Measurements from ENCODE around the gene ZBTB20.

GRCh38 chr3:114432310-114432709 lies 714.8 kb downstream of the ZBTB20 start:
- no peak for TF ChIP-seq CTCF (conservative IDR thresholded peaks at IDR 0.05; ENCODE audit: low read depth, low read length)
- no peak for TF ChIP-seq EZH2phosphoT487 (IDR thresholded peaks at IDR 0.05; ENCODE audit: borderline replicate concordance, low read length)
- TF ChIP-seq EZH2 (IDR thresholded peaks at IDR 0.05; ENCODE audit: low read length, unreplicated experiment) = no peak

All from PC-3 (cell line).